SKM-1 (cell line): ENCODE measurements around the gene STX2.
"Not testable (repeated sequence)": the region's sequence is repeated elsewhere in the genome, so short reads cannot be mapped to it uniquely, and the experiment has no call there.

Experiments used
- DNase-seq: peaks from one replicate; lab custom pipeline; 2025; ENCODE audit not compliant: unreplicated experiment; lab: John Stamatoyannopoulos, UW

Gene STX2

DNA sequence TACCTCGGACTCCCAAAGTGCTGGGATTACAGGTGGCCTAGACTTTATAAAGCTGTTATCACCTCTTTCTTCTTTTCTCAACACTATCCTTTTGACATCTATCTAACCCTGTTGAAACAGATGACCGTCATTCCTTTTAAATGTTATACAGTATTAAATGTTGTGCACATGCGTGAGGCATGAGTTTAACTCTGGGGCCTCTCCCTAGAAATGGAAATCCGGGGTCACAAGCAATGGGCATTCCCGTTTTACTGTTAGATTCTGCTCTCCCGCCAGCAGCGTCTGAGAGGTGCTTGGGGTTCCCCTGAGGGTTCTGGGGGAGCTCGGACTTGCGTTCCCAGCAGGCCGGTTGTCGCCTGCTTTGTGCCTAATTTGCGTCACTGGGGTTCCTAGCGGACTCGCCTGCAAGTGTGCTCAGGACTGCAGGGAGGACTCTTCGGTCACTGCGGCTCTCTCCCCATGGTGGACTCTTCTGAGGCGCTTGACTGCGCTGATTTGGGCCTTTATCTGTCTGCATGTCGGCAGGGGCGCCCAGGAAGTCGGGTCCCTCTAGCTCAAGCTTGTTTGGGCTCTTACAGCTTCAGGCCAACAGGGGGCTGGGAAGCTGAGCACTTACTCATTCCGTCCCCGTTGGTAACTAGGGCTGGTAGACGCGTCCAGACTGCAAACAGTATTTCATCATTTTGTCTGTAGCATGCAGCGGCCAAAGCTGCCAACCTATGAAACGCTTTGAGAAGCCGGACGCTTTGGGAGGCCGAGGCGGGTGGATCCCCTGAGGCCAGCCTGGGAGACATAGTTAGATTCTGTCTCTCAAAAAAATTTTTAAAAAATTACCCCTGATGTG, 31.6 kb upstream of the STX2 start:
- DNase-seq: peak; percentile 64

DNA sequence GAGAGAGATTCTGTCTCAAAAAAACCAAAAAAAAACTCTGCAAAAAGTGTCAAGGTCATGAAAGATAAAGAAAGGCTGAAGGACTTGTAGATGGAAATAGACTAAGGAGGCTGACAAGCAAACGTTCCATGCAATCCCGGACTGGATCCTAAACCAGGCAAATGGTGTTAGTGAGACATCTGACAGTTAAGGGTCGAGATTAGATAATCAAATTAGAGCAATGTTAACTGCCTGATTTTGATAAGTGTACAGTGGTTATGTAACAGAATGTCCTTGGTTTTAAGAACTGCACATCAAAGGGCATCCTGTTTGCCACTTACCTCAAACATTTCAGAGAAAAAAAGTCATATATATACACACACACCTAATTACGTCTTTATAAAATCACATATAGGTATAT, 29.4 kb upstream of the STX2 start:
- no peak for DNase-seq

GRCh38 chr12:130863298-130863697, 24.2 kb upstream of the STX2 start:
- DNase-seq: no peak

- DNase-seq: not testable (repeated sequence)
Measured at GRCh38 chr12:130862771-130863170, 23.7 kb upstream of the STX2 start.

DNA sequence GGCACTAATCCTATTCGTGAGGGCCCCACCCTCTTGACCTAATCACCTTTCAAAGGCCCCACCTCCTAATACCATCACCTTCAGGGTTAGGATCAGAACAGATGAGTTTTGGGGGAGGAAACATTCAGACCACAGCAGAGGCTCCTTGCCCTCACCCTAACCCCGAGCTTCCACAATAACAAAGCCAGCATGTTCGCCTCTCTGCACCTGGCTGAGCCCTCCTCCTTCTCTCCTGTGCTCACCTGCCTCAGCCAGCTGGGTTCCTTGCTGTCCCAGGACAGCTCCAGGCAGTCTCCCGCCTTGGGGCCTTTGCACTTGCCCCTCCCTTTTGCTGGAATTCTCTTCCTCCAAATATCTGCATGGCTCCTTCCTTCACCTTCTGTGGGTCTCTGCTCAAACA, 23.1 kb upstream of the STX2 start:
- DNase-seq: no peak

GRCh38 chr12:130860311-130860710, 21.3 kb upstream of the STX2 start:
- DNase-seq: no peak

DNA sequence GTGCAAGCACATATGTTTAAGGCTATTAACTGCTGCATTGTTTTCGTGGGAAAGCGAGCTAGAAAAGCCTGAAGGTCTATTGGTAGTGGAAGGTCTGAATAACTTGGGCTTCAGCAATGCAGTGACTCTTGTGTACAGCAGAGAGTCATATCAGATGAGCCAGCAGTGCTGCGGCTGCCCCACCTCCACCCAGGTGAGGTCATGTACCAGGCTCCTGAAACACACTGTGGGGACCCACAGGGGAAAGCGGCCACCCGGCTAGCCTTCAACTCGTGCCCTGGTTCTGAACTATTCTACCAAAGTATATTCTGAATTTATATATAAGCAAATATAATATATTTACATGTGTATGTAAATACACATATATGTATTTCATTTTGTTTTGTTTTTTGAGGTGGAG, 20.1 kb upstream of the STX2 start:
- no peak for DNase-seq

- DNase-seq: no peak
Measured at GRCh38 chr12:130858084-130858483, 19.0 kb upstream of the STX2 start.

- DNase-seq: no peak
Measured at GRCh38 chr12:130856088-130856487, 17.0 kb upstream of the STX2 start.

DNA sequence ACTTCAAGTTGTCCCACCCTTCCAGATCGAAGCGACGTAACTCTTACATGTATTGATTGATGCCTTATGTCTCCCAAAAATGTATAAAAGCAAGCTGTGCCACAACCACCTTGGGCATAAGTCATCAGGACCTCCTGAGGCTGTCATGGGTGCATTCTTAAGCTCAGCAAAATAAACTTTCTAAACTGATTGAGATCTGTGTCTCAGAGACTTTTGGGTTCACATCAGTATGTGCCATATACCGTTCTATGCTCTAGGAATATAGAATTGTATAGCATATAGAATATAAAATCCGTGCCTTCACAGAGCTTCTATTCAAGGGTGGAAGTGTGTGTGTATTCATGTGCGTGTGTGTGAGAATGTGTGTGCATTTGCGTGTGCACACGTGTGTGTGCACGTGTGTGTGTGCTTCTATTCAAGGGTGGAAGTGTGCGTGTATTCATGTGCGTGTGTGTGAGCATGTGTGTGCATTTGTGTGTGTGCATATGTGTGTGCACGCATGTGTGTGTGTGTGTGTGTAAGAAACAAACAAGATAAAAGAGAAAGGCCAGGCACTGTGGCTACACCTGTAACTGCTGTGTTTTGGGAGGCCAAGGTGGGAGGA, 11.5 kb upstream of the STX2 start:
- DNase-seq: no peak

DNA sequence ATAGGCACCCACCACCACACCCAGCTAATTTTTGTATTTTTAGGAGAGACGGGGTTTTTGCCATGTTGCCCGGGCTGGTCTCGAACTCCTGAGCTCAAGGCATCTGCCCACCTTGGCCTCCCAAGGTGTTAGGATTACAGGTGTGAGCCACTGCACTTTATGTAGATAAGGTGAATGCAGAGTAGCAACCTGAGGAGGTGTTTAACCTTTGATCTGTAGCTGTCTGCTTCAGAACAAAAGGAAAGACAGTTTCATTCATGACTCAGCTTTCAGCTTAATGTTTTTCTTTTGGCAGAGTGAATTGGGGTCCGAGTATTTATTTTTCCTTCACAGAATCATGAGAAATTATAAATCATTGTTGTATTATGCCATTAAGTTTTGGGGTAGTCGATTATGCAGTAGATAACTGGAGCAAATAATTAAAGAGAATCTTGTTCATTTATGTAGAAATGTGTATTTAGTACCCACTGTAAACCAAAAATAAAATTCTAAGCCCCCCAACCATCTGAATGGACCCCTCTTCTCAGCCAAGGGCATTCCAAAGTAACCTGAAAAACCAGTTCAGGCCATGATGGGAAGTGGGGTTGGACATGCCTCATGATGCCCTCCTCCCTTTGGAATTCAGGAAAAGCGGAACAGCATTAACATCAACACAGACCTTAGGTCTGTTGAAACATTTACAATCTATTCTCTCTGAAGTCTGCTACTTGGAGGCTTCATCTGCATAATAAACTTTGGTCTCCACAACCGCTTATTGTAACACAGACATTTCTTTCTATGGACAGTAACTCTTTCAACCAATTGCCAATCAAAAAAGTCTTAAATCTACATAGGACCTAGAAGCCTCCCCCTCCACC, 10.7 kb upstream of the STX2 start:
- DNase-seq: no peak

DNA sequence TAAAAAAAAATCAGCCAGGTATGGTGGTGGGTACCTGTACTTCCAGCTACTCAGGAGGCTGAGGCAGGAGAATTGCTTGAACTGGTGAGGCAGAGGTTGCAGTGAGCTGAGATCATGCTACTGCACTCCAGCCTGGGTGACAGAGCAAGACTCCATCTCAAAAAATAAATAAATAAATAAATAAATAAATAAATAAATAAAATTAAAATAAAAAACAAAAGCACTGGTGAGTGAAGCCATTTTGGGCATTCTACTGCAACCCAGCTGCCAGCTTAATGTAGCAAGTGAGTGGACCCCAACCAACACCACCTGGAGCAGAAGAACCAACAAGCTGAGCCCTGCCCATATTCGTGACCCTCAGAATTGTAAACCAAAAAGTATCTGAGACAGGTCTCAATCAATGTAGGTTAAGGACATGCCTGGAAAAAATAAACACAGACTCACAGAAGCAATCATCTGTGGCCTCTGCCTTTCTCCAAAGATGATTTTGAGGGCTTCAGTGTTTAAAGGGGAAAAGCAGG, 9.8 kb upstream of the STX2 start:
- not testable (repeated sequence) for DNase-seq

GRCh38 chr12:130848105-130848504, 9.1 kb upstream of the STX2 start:
- not testable (repeated sequence) for DNase-seq

DNA sequence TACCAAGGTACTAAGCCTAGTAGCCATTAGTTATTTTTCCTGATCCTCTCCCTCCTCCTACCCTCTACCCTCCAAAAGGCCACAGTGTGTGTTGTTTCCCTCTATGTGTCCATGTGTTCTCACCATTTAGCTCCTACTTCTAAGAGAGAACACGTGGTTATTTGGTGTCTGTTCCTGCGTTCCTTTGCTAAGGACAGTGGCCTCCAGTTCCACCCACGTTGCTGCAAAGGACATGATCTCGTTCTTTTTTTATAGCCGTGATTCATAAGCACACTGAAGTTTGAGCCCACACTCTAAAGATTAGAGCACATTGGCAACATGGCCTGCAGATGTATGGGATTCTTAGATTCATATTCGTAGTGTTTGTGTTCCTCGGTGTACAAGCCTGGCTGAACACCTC, 8.1 kb upstream of the STX2 start:
- no peak for DNase-seq

DNA sequence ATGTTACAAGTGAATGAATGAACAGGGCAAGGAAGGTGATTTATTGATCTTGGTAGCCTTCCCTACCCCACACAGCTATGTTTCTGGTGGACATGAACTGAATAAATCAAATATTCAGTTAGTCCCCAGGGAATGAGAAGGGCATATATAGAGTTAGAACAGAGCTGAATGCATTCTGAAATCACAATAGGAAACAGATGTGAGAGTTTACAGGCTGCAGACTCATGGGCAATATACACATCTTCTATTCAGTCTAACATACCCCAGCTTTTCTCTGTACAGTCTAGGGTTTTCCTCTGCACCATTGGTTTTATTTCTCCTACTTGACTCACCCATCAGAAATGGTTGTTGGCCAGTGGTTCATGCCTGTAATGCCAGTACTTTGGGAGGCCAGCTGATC, 7.3 kb upstream of the STX2 start:
- no peak for DNase-seq

DNA sequence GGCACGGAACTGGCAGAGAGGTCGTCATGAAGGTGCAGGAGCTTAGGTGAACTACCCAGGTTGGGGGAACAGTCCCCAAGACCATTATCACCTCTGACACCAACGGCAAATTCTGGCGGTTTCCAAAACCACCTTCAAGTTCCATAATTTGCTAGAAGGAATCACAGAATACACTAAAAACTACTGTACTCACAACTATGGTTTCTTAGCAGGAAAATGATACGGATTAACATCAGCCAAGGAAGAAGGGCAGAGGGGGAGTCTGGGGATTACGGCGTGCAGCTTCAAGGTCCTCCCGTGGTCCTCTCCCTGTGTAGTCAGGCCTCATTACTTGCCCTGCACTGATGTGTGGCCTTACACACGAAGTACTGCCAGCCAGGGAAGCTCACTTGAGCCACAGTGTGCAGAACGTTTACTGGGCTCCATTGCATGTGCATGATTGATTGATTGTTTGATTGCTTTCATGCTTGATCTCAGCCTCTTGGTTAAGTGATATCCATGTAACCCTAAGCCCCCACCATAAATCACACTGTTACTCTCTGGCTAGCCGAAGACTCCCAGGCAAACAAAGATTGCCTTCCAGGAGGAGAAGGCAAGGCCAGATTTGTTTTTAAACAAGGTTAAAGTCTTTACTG, 837 bp upstream of the STX2 start:
- no peak for DNase-seq

DNA sequence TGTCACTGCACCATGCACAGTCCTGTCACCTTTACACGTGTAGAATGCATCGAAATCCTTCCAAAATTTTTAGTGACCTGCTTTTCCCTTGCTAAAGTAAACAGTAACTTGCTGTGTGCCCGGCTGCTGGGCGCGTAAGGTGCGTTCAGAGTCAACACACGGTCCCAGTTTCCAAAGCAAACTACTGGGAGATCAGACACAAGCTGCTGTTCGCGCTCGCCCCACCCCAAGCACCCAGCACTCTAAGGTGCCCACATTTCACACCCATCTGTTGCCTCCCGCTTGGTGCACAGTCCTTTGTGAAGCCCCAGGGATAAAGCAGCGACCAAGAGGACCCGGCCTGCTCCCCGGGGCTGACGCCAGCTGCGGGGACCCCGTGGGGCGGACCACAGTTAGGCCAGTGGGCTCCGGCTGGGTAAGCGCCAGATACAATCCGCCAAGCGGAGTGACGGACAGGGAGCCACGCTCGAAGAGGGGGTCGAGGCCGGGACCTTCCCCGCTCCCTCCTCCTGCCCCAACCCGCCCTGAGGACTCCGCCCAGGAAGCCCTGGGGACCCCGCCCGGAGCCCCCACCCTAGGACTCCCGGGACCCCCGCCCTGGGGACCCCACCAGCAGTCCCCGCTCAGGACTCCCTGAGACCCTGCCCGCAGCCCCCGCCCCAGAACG, 633 bp downstream of the STX2 start:
- DNase-seq: no peak

GRCh38 chr12:130835436-130835835, 3.6 kb downstream of the STX2 start:
- no peak for DNase-seq

DNA sequence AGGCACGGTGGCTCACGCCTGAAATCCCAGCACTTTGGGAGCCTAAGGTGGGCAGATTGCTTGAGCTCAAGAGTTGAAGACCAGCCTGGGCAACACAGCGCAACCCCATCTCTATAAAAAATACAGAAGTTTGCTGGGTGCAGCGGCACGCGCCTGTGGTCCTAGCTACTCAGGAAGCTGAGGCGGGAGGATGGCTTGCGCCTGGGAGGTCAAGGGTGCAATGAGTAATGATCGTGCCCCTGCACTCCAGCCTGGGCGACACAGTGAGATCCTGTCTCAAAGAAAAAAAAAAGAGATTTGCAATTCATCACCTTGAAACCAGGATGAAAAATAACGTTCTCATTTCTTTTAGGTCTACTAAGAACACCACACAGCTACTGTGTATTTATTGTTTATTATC, 4.0 kb downstream of the STX2 start:
- DNase-seq: no peak

DNA sequence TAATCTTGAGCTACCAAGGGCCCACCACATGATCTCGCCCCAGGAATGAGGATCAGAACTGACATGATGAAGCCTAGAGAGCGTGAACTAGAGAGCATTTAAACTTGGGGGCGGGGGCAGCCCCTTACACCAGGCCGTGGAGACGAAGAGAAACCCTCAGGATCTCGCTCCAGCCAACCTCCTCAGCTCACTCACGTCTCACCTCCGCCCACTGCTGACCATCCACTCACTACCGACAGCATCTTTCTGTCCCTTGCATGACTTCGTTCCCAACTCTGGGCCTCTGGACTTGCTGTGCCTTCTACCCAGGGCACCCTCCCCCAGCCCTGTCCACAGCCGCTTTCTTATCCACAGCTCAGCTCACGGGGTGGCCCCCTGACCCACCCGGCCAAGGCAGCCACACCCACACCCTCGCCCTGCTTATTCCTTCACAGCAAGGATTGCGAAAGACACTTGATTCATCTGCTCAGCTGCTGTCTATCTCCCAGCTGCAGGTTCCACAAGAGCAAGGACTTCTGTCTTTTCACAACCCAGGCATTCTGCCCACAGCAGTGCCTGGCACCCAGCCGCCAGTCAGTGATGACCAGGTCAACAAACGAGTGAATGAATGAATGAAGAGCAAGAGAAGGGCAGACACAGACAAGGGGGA, 6.4 kb downstream of the STX2 start:
- DNase-seq: no peak
